ENCODE data around the gene MCF2.

DNA sequence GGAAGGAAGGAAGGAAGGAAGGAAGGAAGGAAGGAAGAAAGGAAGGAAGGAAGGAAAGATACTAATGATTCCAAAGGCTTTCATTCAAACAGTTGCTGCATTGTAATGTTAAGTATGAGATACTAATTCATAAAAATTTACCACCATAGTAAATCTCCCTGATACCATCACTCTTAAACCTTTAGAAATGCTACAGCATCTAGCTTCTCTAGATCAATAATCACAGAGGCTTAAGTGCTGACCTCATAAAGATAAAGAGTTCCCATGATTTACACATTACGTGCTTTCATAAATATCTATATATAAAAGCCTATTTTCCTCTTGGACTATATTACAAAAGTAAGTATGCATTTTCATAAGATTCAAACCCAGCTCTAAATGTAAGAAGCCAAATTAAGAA is 141.0 kb downstream of the MCF2 start:
- TF ChIP-seq POLR2A (IDR thresholded peaks at IDR 0.05; ENCODE audit: control extremely low read depth in 1 of 2, low read depth in 2 of 2, low read length in 2 of 2) (no peak), MAFK (IDR thresholded peaks at IDR 0.05; ENCODE audit: low read depth, low read length) (no peak)
